T-helper 22 cell (primary cell): ENCODE results near the gene HPCAL1.
"Not testable (repeated sequence)": the region's sequence is repeated elsewhere in the genome, so short reads cannot be mapped to it uniquely, and the experiment has no call there.

Source experiments
- DNase-seq: peaks from one replicate; pipeline ENCODE4 v3.0.0-alpha.2; 2020; ENCODE audit warnings: low read depth

HPCAL1 gene

GRCh38 chr2:10302479-10303180, at the start of gene HPCAL1:
HPCAL1 (plus strand) TSS chr2:10302904; CDS start chr2:10419758, 116,854 bp downstream.
- DNase-seq: peak; percentile 69

- no peak for DNase-seq
Observed at GRCh38 chr2:10253596-10254372, 48.9 kb upstream of the HPCAL1 start.

GRCh38 chr2:10254373-10255188, 48.1 kb upstream of the HPCAL1 start:
- DNase-seq: no peak

- no peak for DNase-seq
Observed at GRCh38 chr2:10255189-10256030, 47.3 kb upstream of the HPCAL1 start.

GRCh38 chr2:10256031-10256514, 46.6 kb upstream of the HPCAL1 start:
- no peak for DNase-seq

GRCh38 chr2:10256515-10257031, 46.1 kb upstream of the HPCAL1 start:
- no peak for DNase-seq

GRCh38 chr2:10257036-10257435, 45.7 kb upstream of the HPCAL1 start:
- no peak for DNase-seq

- DNase-seq: no peak
Observed at GRCh38 chr2:10257500-10258147, 45.1 kb upstream of the HPCAL1 start.

- no peak for DNase-seq
Observed at GRCh38 chr2:10258326-10258725, 44.4 kb upstream of the HPCAL1 start.

- no peak for DNase-seq
Observed at GRCh38 chr2:10258726-10259125, 44.0 kb upstream of the HPCAL1 start.

- DNase-seq: no peak
Observed at GRCh38 chr2:10260130-10260529, 42.6 kb upstream of the HPCAL1 start.

GRCh38 chr2:10263526-10263925, 39.2 kb upstream of the HPCAL1 start:
- DNase-seq: not testable (repeated sequence)

GRCh38 chr2:10264506-10265328, 38.0 kb upstream of the HPCAL1 start:
- no peak for DNase-seq

- DNase-seq: no peak
Observed at GRCh38 chr2:10265329-10266132, 37.2 kb upstream of the HPCAL1 start.

- no peak for DNase-seq
Observed at GRCh38 chr2:10266133-10266620, 36.5 kb upstream of the HPCAL1 start.

- no peak for DNase-seq
Observed at GRCh38 chr2:10267036-10267435, 35.7 kb upstream of the HPCAL1 start.

GRCh38 chr2:10267551-10268465, 34.9 kb upstream of the HPCAL1 start:
- no peak for DNase-seq

GRCh38 chr2:10269291-10269690, 33.4 kb upstream of the HPCAL1 start:
- DNase-seq: no peak
